ENCODE measurements around the gene KDM2B.

DNA sequence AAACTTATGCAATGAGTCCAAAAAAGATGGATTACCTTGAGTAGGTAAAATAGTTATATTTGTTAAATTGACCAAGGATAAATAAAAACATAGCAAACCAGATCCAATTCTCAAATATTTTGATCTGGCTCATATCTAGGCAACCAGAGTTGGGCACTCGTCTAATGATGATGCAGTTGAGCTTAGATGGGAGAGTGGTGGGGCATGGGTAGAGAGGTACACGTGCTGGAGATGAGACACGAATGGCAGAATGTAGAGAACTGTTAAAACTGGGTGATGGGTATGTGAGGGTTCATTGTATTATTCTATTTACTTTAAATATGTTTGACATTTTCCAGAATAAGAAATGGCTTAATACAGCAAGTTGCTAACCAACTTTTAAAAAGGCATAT is 188.5 kb downstream of the KDM2B start:
- TF ChIP-seq, protein P1, sequence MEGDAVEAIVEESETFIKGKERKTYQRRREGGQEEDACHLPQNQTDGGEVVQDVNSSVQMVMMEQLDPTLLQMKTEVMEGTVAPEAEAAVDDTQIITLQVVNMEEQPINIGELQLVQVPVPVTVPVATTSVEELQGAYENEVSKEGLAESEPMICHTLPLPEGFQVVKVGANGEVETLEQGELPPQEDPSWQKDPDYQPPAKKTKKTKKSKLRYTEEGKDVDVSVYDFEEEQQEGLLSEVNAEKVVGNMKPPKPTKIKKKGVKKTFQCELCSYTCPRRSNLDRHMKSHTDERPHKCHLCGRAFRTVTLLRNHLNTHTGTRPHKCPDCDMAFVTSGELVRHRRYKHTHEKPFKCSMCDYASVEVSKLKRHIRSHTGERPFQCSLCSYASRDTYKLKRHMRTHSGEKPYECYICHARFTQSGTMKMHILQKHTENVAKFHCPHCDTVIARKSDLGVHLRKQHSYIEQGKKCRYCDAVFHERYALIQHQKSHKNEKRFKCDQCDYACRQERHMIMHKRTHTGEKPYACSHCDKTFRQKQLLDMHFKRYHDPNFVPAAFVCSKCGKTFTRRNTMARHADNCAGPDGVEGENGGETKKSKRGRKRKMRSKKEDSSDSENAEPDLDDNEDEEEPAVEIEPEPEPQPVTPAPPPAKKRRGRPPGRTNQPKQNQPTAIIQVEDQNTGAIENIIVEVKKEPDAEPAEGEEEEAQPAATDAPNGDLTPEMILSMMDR (IDR thresholded peaks at IDR 0.05; ENCODE audit: extremely low read depth in 1 of 2, insufficient read depth in 1 of 2, low read depth in 1 of 2, low read length in 2 of 2): no peak
- no peak for TF ChIP-seq GATA2 (IDR thresholded peaks at IDR 0.05; ENCODE audit: insufficient read depth, insufficient read length, low read depth, low read length)
- no peak for TF ChIP-seq MAX (IDR thresholded peaks at IDR 0.05; ENCODE audit: insufficient read depth, insufficient read length)
- TF ChIP-seq POLR2A (IDR thresholded peaks at IDR 0.05; ENCODE audit: low read depth, low read length): no peak
- TF ChIP-seq POLR2AphosphoS5 (IDR thresholded peaks at IDR 0.05; ENCODE audit: insufficient read depth, low read depth, low read length): no peak
